Endothelial cell of umbilical vein (primary cell): ENCODE data around the gene IFITM2. TPM values are rescaled to one million over a fixed set of nuclear protein-coding genes. Genes with fewer than 3 reads are reported as not detected.

Source experiments
- BruUV-seq: library from RNA; stranded (reverse); fragments of 400-500 nt; replicated peaks from 2 replicates; lab custom pipeline; 2021; lab: Mats Ljungman, UMichigan
- CTCF ChIA-PET: fragments of 300-600, 350-600 bp; sonication (Branson Sonifier 250); formaldehyde crosslinking; loops from one replicate; lab custom pipeline; 2021; ENCODE audit warnings: antibody characterized with exemption, inconsistent platforms; lab: Charles Lee
- POLR2A ChIA-PET: fragments of 300-600, 350-600 bp; sonication (Branson Sonifier 250); formaldehyde crosslinking; loops from one replicate; lab custom pipeline; 2021; ENCODE audit warnings: antibody characterized with exemption, inconsistent platforms; lab: Charles Lee
- DNase-seq: peaks from one replicate; pipeline ENCODE4 v3.0.0-alpha.2; 2011; ENCODE audit warnings: low read depth, low spot score
- FAIRE-seq: peaks from 2 replicates; lab custom pipeline; 2011; peaks lifted over from hg19 to GRCh38; lab: Jason Lieb, UNC
- H2AFZ ChIP-seq: 2 replicates; pipeline ENCODE4 v1.6.0; 2012; ENCODE audit warnings: low read depth, low read length, control low read depth, inconsistent platforms
- H3K27ac ChIP-seq: 2 replicates; pipeline ENCODE4 v1.5.1; 2011; ENCODE audit warnings: low read depth, mild to moderate bottlenecking, control low read depth, low read length, moderate library complexity; ENCODE audit not compliant: insufficient read depth
- H3K27me3 ChIP-seq, 2 experiments: 2 replicates each; pipeline versions ENCODE4 v1.6.0 to v1.6.1; 2011; ENCODE audit warnings: low read length in 2 of 2, mixed read lengths in 1 of 2; ENCODE audit not compliant: control insufficient read depth in 2 of 2, insufficient read depth in 2 of 2
- H3K36me3 ChIP-seq, 2 experiments: 2 replicates in 1 of 2; 3 replicates in 1 of 2; pipeline ENCODE4 v1.5.1; 2011; ENCODE audit warnings: low read length in 2 of 2, mild to moderate bottlenecking in 1 of 2, moderate library complexity in 1 of 2; ENCODE audit not compliant: control insufficient read depth in 2 of 2, insufficient read depth in 2 of 2; ENCODE audit errors: extremely low read depth in 1 of 2
- H3K4me1 ChIP-seq: 3 replicates; pipeline ENCODE4 v1.5.1; 2011; ENCODE audit warnings: mild to moderate bottlenecking, low read length; ENCODE audit not compliant: control insufficient read depth, insufficient read depth; ENCODE audit errors: extremely low read depth
- H3K4me2 ChIP-seq: 2 replicates; pipeline ENCODE4 v1.6.1; 2011; ENCODE audit warnings: low read length, control low read depth, mixed read lengths; ENCODE audit not compliant: insufficient read depth
- H3K4me3 ChIP-seq, 3 experiments: fragments of 200-600 bp in 1 of 3; sonication (generic), shearing (Covaris generic) in 1 of 3; replicated peaks in 1 of 3; 2 replicates each; pipeline ENCODE4 v1.5.1; 2011 to 2016; ENCODE audit warnings: control low read depth in 3 of 3, low read length in 3 of 3, mild to moderate bottlenecking in 2 of 3, inconsistent platforms in 1 of 3, low read depth in 1 of 3, moderate library complexity in 1 of 3; ENCODE audit not compliant: insufficient read depth in 1 of 3
- H3K79me2 ChIP-seq: 2 replicates; pipeline ENCODE4 v1.6.0; 2012; ENCODE audit warnings: low read length, inconsistent platforms; ENCODE audit not compliant: control insufficient read depth, insufficient read depth
- H3K9ac ChIP-seq: replicated peaks from 2 replicates; pipeline ENCODE3; 2011; ENCODE audit warnings: low read length, control low read depth; ENCODE audit not compliant: insufficient read depth; ENCODE audit errors: extremely low read depth
- H3K9me1 ChIP-seq: replicated peaks from 3 replicates; pipeline ENCODE4 v1.6.0; 2011; ENCODE audit warnings: mild to moderate bottlenecking, low read length; ENCODE audit not compliant: control insufficient read depth, insufficient read depth; ENCODE audit errors: extremely low read depth
- H3K9me3 ChIP-seq: replicated peaks from 2 replicates; pipeline ENCODE4 v1.5.1; 2012; ENCODE audit warnings: low read length, inconsistent platforms; ENCODE audit not compliant: control insufficient read depth, insufficient read depth
- H4K20me1 ChIP-seq: replicated peaks from 2 replicates; pipeline ENCODE3; 2011; ENCODE audit warnings: mild to moderate bottlenecking, low read length; ENCODE audit not compliant: control insufficient read depth, insufficient read depth; ENCODE audit errors: extremely low read depth
- CTCF ChIP-seq, 2 donors: IDR thresholded peaks; 1 replicate in 1 of 2; 2 replicates in 1 of 2; pipeline ENCODE4 v1.5.1; 2011; ENCODE audit warnings: low read length in 2 of 2, mild to moderate bottlenecking in 2 of 2, moderate library complexity in 2 of 2, control low read depth in 1 of 2, inconsistent platforms in 1 of 2, low read depth in 1 of 2; ENCODE audit not compliant: insufficient read depth in 1 of 2; ENCODE audit errors: extremely low read depth in 1 of 2
- EZH2 ChIP-seq: IDR thresholded peaks from 2 replicates; pipeline ENCODE4 v1.6.1; 2012; ENCODE audit warnings: borderline replicate concordance, low read depth, mild to moderate bottlenecking, moderate library complexity, low read length, inconsistent platforms; ENCODE audit not compliant: severe bottlenecking
- FOS ChIP-seq: IDR thresholded peaks from 2 replicates; pipeline ENCODE4 v1.6.1; 2011; ENCODE audit warnings: mild to moderate bottlenecking, low read length, moderate library complexity, borderline replicate concordance; ENCODE audit not compliant: insufficient read depth
- GATA2 ChIP-seq: IDR thresholded peaks from 2 replicates; pipeline ENCODE4 v1.7.0; 2011; ENCODE audit warnings: low read depth, mild to moderate bottlenecking, moderate library complexity, mixed read lengths, low read length; ENCODE audit not compliant: insufficient read length, insufficient read depth
- JUN ChIP-seq: IDR thresholded peaks from 2 replicates; pipeline ENCODE4 v1.6.1; 2011; ENCODE audit warnings: borderline replicate concordance, low read depth; ENCODE audit not compliant: insufficient read length, insufficient read depth
- MAX ChIP-seq: IDR thresholded peaks from 2 replicates; pipeline ENCODE4 v1.6.1; 2011; ENCODE audit not compliant: insufficient read depth, insufficient read length
- MYC ChIP-seq: IDR thresholded peaks from one replicate; pipeline ENCODE4 v1.6.1; 2011; ENCODE audit warnings: mild to moderate bottlenecking, low read depth, low read length
- POLR2A ChIP-seq: IDR thresholded peaks from 2 replicates; pipeline ENCODE4 v1.6.1; 2012; ENCODE audit warnings: low read depth, mild to moderate bottlenecking, control low read depth, low read length
- POLR2AphosphoS5 ChIP-seq: IDR thresholded peaks from 2 replicates; pipeline ENCODE4 v1.6.1; 2012; ENCODE audit warnings: low read depth, mild to moderate bottlenecking, control low read depth, low read length, moderate library complexity; ENCODE audit not compliant: insufficient read depth
- dilution Hi-C: fragments of 300-500 bp; cut with MboI; formaldehyde crosslinking; loops from one replicate; pipeline ENCODE4 v1.15.0; 2019; ENCODE audit warnings: low sequenced_read_pairs; ENCODE audit not compliant: extremely low pct_ligation_motif_present
- intact Hi-C: fragments of 100-400 bp; cut with micrococcal nuclease; formaldehyde crosslinking; loops from one replicate; pipeline ENCODE4 v1.10.0; 2022
- polyA plus RNA-seq, 4 experiments: library from polyadenylated mRNA; depleted of rRNA in 3 of 4; stranded (reverse) in 3 of 4; unstranded in 1 of 4; fragments of >200 nt; gene quantifications; 2 replicates each; pipeline versions ENCODE4 v1.2.1 to v1.2.3, GENCODE V29; 2011 to 2012; ENCODE audit warnings: missing spikeins in 1 of 4
- total RNA-seq: library from RNA; stranded (reverse); gene quantifications from 2 replicates; pipeline ENCODE4 v1.2.3, GENCODE V29; 2021

The IFITM2 gene
- total and polyA plus RNA-seq, 2 donors (not counting 3 experiments of a cell fraction or from before 2014, with no cell fraction given), result 219 to 1,135 TPM

- H3K27ac ChIP-seq, result no peak overlapping the region
- intact Hi-C loops, result no loop called here
- dilution Hi-C loops, result no loop called here
- BruUV-seq, result no TSS peak
- no peak overlapping the region for H3K4me2 ChIP-seq
- no peak for DNase-seq
- H2AFZ ChIP-seq, result no peak overlapping the region
- FAIRE-seq, result no peak
- CTCF ChIA-PET, result interaction anchor here (0.9 to 2.6 kb wide), 2 partner anchors 12 to 20 kb away, joined by 3 to 10 read pairs; no protein-coding TSS in a partner anchor
- H3K79me2 ChIP-seq, result no peaks in the 10 kb centered on the region
- no peaks in the 10 kb centered on the region for H3K4me1 ChIP-seq
- TF ChIP-seq CTCF (IDR thresholded peaks at IDR 0.05; ENCODE audit: extremely low read depth in 1 of 2, insufficient read depth in 1 of 2, low read depth in 1 of 2, low read length in 2 of 2) (no peak), JUN (no peak), EZH2 (no peak), MAX (no peak), POLR2AphosphoS5 (no peak), POLR2A (no peak), FOS (no peak), GATA2 (no peak), MYC (no peak)
- H4K20me1 ChIP-seq, result no peaks in the 10 kb centered on the region
- H3K27me3 ChIP-seq, result peaks cover 11 to 12% of the 10 kb centered on the region in 2 experiments
- no peaks in the 10 kb centered on the region for H3K9me1 ChIP-seq
- no peak overlapping the region for H3K9ac ChIP-seq
- no peaks in the 10 kb centered on the region for H3K9me3 ChIP-seq
- no peaks in the 10 kb centered on the region for H3K36me3 ChIP-seq
- POLR2A ChIA-PET, result no interaction called here
- no peak overlapping the region for H3K4me3 ChIP-seq
Observed at GRCh38 chr11:270451-271318, 36.9 kb upstream of the IFITM2 start.
